Cortex of kidney (tissue), 1 donor: Measurements from ENCODE around the gene ADAD2.

ENCODE experiments used
- DNase-seq: peaks from one replicate; lab custom pipeline; 2025; lab: John Stamatoyannopoulos, UW

ADAD2 gene

GRCh38 chr16:84223456-84223855 lies 32.5 kb downstream of the ADAD2 start:
- no peak for DNase-seq

DNA sequence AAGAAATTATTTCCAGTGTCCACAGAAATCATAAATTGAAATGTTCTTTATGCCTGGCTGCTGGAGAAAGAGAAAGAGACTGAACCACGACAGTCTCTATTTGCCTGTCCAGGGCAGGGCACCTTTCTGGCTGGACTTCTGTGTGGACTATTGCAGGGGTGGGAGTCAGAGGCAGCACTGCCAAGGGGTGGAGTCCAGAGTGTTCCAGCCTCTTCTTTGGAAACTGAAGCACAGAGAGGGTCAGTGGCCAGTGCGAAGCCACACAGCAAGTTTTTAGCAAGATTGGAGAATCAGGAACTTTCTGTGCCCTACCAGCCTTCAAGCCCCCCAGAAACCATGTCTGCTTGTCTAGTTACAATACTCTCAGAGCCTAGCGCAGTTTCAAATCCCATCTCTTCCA lies 33.6 kb downstream of the ADAD2 start:
- no peak for DNase-seq

DNA sequence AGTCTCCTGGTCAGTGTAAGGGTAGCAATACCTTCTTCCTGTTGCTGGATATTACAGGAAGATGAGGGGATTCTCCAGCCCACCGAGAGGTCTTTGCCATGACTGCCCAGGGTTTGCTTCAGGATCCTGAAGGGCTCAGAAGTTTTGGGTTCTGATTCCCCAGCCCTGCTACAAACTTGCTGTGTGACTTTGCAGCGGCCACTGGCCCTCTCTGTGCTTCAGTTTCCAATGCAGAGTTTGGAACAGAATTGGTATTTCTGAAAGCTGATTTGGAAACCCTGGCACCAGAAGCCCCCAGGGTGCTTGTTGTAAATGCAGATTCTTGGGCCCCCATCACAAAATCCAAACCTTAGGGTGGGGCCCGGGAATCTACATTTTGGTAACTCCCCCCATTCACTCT lies 34.2 kb downstream of the ADAD2 start:
- DNase-seq: no peak

DNA sequence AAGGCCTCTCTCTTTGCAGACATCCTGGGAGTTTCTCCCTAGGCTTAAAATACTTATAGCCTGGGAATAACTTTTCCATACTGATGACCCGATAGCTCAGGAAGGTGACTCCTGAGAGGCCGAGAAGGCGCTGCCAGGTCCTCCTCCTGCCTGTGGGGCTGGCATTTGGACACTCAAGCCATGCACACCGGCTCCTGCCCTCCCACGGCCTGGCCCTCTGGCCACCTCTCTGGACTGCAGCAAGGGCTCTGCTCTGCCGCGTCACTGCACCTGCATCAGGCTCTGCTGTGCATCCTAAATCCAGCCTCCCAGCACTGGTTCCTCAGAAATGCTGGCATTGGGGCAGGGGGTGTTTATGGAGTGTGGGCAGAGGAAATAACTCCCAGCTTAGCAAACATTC lies 34.6 kb downstream of the ADAD2 start:
- DNase-seq: no peak

- no peak for DNase-seq
Observed at GRCh38 chr16:84226026-84226425, 35.1 kb downstream of the ADAD2 start.

DNA sequence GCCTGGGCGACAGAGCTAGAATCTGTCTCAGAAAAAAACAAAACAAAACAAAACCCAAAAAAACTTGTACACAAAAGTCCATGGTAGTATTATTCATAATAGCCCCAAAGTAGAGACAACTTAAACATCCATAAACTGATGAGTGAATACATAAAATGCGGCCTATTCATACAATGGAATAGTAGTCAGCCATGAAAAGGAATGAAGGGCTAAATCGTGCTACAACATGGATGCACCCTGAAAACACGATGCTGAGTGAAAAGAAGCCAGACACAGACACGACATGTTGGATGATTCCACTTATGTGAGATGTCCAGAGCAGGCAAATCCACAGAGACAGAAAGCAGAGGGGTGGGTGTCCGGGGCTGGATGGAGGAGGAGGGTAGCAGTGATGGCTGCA lies 36.6 kb downstream of the ADAD2 start:
- DNase-seq: no peak

- no peak for DNase-seq
Observed at GRCh38 chr16:84228256-84228838, 37.4 kb downstream of the ADAD2 start.

GRCh38 chr16:84229471-84229870 lies 38.5 kb downstream of the ADAD2 start:
- no peak for DNase-seq

DNA sequence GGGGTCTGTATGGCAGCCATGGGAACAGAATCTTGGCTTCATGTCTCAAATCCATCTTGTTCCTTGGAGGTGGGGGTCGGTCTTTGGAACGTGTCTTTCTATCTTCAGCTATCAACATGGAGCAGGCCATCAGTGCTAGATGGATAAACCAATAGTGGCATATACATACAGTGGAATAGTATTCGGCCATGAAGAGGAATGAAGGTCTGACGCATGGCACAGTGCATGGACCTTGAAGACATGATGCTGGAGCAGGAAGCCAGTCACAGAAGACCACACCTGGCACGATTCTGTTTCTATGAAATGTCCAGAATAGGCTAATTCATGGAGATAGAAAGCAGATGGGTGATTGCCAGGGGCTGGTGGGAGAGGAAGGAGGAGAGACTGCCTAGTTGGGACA lies 41.1 kb downstream of the ADAD2 start:
- DNase-seq: no peak

DNA sequence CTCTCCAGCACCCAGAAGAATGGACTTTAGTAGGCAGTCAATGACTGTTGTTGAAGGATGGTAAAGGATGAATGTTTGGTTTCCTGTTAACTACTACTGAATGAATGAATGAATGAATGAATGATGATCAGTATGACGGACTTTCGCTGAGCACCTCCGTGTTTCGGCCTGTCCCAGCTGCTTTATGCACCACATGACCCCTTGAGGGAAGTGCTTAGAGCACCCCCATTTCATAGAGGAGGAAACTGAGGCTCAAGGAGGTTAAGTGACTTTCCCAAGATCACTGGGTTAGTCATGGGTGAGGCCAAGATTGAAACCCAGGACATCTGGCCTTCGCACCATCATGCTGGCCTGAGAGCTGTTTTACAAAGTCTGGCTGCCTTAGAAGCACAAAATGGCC lies 42.0 kb downstream of the ADAD2 start:
- DNase-seq: no peak

GRCh38 chr16:84233748-84234147 lies 42.8 kb downstream of the ADAD2 start:
- DNase-seq: no peak

- DNase-seq: no peak
Observed at GRCh38 chr16:84234321-84235241, 43.6 kb downstream of the ADAD2 start.

DNA sequence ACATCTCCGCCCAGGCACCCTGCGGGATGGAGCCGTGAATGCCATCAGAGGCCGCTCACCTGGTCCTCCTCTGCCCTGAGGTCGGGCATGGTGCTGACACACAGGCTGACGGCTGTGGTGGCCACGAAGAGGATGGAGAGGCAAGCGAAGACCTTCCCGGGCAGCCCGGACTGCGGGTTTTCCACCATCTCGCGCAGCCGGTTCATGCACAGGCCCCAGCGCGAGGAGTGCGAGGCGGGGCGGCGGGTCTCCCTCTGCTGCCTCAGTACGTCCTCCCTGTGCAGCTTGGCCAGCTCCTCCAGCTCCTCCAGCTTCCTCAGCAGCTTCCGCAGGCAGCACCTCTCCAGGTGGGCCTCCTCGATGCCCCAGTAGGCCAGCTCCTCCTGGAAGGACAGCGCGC lies 45.7 kb downstream of the ADAD2 start:
- DNase-seq: no peak

- no peak for DNase-seq
Observed at GRCh38 chr16:84237994-84238750, 47.2 kb downstream of the ADAD2 start.

DNA sequence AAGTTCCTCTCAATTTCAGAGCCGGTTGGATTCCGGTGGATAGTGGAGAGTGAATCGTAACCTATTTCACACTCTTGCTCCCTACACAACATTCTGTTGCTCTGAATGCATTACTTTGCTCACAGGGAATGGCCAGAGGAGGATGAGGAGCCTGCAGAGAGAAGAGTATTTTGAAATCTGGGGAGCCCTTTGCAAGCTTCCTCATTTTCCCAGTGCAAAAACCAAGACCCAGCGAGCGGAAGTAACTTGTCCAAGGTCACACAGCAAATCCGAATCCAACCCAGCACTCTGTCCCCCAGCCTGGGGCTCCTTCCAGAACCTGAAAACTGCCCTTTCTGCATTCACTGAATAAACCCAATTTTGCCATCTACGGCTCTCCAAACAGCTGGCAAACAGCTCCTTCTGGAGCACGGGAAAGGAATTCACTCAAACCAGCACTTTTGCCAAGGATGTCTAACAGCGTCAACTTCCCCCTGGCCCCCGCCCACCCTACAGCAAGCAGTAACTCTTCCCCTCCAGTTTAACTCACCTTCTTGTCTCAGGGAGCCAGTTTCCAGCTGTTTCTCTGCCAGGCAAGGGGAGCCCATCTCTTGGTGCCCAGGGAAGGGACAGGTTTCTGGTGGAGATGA lies 48.3 kb downstream of the ADAD2 start:
- DNase-seq: no peak

GRCh38 chr16:84239909-84240308 lies 49.0 kb downstream of the ADAD2 start, which contains the start of gene KCNG4:
Gene KCNG4, minus strand, starts transcription at chr16:84240012. Its CDS starts 2,527 bp downstream, at chr16:84237485.
- no peak for DNase-seq

- DNase-seq: no peak
Observed at GRCh38 chr16:84240455-84240854, 49.5 kb downstream of the ADAD2 start.

DNA sequence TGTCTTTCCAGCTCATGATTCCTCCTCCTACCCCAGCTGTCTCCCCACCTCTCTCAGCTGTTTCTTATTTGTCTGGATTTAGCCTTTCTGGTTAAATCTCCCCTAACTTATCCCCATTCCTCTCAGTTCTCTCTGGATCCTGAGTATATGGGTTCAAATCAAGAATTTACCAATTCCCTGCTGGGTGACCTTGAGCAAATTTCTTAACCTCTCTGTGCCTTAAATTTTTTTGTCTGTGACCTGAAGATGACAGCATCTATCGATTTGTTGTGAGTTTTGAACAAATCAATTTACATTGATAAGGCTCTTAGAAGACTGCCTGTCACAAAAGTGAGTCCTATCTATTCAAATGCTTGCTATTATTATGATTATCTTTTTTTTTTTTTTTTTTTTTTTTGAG lies 50.8 kb downstream of the ADAD2 start:
- DNase-seq: no peak

GRCh38 chr16:84242839-84243238 lies 51.9 kb downstream of the ADAD2 start:
- no peak for DNase-seq

- DNase-seq: no peak
Observed at GRCh38 chr16:84243732-84244131, 52.8 kb downstream of the ADAD2 start.

DNA sequence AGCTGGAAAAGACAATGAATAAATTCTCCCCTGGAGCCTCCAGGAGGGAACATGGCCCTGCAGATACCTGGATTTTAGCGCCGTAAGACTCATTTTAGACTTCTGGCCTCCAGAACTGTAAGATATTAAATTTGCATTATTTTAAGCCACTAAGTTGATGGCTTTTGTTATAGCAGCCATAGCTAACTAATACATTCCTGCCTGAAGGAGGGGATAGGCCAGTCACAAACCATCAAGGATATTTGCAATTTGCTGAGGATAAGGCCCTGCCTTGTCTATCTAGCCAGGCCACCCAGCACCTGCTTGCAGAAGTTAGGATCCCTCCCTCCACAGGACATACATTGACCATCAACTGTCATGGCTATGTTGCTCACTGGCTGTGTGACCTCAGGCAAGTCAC lies 53.8 kb downstream of the ADAD2 start:
- DNase-seq: no peak

GRCh38 chr16:84245956-84246678 lies 55.2 kb downstream of the ADAD2 start:
- no peak for DNase-seq
